Hepatocyte (in vitro differentiated cells): ENCODE measurements around the gene TMEM178A. TPM values are rescaled to one million over a fixed set of nuclear protein-coding genes. Genes with fewer than 3 reads are reported as not detected.

Experiments used
- DNase-seq: peaks from one replicate; pipeline ENCODE4 v3.0.0-alpha.2; 2016; ENCODE audit warnings: low spot score
- H2AFZ ChIP-seq: fragments of 200-600 bp; sonication (generic); 2 replicates; pipeline ENCODE4 v1.6.0; 2016; ENCODE audit warnings: antibody characterized with exemption, mild to moderate bottlenecking
- H3K27ac ChIP-seq: fragments of 200-600 bp; sonication (generic); 2 replicates; pipeline ENCODE4 v1.5.1; 2016; ENCODE audit warnings: mild to moderate bottlenecking
- H3K27me3 ChIP-seq: fragments of 200-600 bp; sonication (generic); 2 replicates; pipeline ENCODE4 v1.6.1; 2016
- H3K36me3 ChIP-seq: fragments of 200-600 bp; sonication (generic); replicated peaks from 2 replicates; pipeline ENCODE4 v1.5.1; 2016; ENCODE audit warnings: low read depth; ENCODE audit not compliant: insufficient read depth
- H3K4me1 ChIP-seq: fragments of 200-600 bp; sonication (generic); 2 replicates; pipeline ENCODE4 v1.5.1; 2016; ENCODE audit warnings: mild to moderate bottlenecking, moderate library complexity; ENCODE audit not compliant: insufficient read depth
- H3K4me2 ChIP-seq: fragments of 200-600 bp; sonication (generic); 2 replicates; pipeline ENCODE4 v1.6.0; 2016
- H3K4me3 ChIP-seq: fragments of 200-600 bp; sonication (generic); 2 replicates; pipeline ENCODE4 v1.5.1; 2016; ENCODE audit warnings: mild to moderate bottlenecking
- H3K79me2 ChIP-seq: fragments of 200-600 bp; sonication (generic); 2 replicates; pipeline ENCODE4 v1.6.0; 2017; ENCODE audit warnings: mild to moderate bottlenecking
- H3K9me2 ChIP-seq: fragments of 200-600 bp; sonication (generic); replicated peaks from 2 replicates; pipeline ENCODE4 v1.6.0; 2017; ENCODE audit warnings: mild to moderate bottlenecking; ENCODE audit not compliant: insufficient read depth
- H3K9me3 ChIP-seq: fragments of 200-600 bp; sonication (generic); 2 replicates; pipeline ENCODE4 v1.5.1; 2016; ENCODE audit warnings: low read depth, mild to moderate bottlenecking
- H4K20me1 ChIP-seq: fragments of 200-600 bp; sonication (generic); 2 replicates; pipeline ENCODE4 v1.6.0; 2016; ENCODE audit warnings: mild to moderate bottlenecking; ENCODE audit not compliant: insufficient read depth, poor library complexity, severe bottlenecking
- EZH2 ChIP-seq: fragments of 200-600 bp; sonication (generic); IDR thresholded peaks from 2 replicates; pipeline ENCODE4 v1.6.1; 2016; ENCODE audit warnings: antibody characterized with exemption, mild to moderate bottlenecking, borderline replicate concordance
- EZH2phosphoT487 ChIP-seq: fragments of 200-600 bp; sonication (generic); IDR thresholded peaks from one replicate; pipeline ENCODE4 v1.6.1; 2018; ENCODE audit warnings: antibody characterized with exemption, mild to moderate bottlenecking, low read depth, moderate library complexity; ENCODE audit not compliant: unreplicated experiment, severe bottlenecking
- WGBS: methylation state at CpG from one replicate; pipeline ENCODE4 v1.1.6; 2016; ENCODE audit warnings: low lambda C conversion rate; ENCODE audit errors: missing lambda C conversion rate; 5-methylcytosine and 5-hydroxymethylcytosine counted together
- polyA plus RNA-seq: library from polyadenylated mRNA; unstranded; fragments of >200 nt; fragmentation: Nextera tagmentation; extraction: Ambion mirVana; gene quantifications from 2 replicates; pipeline ENCODE4 v1.2.1, GENCODE V29; 2016
- total RNA-seq: library from RNA; depleted of rRNA; stranded (reverse); fragments of >200 nt; gene quantifications from 2 replicates; pipeline ENCODE4 v1.2.3, GENCODE V29; 2014
- TF ChIP-seq, protein P1 (sequence below): fragments of 200-600 bp; sonication (generic); IDR thresholded peaks from 2 replicates; pipeline ENCODE4 v1.5.1; 2016; ENCODE audit warnings: antibody characterized with exemption, mild to moderate bottlenecking; ENCODE audit not compliant: poor library complexity

TMEM178A gene
- total and polyA plus RNA-seq, 2 experiments from 2014 or later: 3.9 to 6.6 TPM

DNA sequence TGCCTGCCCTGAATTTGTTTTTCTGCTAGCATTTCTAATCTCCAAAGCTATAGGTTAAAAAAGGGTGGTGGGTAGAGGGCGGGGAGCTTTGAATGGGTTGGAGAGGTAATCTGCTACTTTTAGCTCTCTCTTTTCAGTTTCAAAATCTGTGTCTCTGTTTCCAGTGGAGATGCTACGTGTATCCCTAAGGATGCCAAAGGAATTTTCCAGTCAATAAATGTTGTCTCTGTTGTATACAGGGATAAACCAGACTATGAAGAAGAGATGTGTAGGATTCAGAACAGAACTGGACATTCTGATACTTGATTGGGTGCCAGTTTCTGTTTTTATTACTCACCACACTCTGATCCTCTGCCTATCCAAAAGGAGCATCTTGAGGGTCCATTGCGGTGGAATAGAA, 50.1 kb downstream of the TMEM178A start:
- no peak overlapping the region for H3K4me3 ChIP-seq
- no peak overlapping the region for H3K4me2 ChIP-seq
- no peaks in the 10 kb centered on the region for H3K36me3 ChIP-seq
- H4K20me1 ChIP-seq: no peaks in the 10 kb centered on the region
- H3K9me3 ChIP-seq: no peaks in the 10 kb centered on the region
- TF ChIP-seq, protein P1, sequence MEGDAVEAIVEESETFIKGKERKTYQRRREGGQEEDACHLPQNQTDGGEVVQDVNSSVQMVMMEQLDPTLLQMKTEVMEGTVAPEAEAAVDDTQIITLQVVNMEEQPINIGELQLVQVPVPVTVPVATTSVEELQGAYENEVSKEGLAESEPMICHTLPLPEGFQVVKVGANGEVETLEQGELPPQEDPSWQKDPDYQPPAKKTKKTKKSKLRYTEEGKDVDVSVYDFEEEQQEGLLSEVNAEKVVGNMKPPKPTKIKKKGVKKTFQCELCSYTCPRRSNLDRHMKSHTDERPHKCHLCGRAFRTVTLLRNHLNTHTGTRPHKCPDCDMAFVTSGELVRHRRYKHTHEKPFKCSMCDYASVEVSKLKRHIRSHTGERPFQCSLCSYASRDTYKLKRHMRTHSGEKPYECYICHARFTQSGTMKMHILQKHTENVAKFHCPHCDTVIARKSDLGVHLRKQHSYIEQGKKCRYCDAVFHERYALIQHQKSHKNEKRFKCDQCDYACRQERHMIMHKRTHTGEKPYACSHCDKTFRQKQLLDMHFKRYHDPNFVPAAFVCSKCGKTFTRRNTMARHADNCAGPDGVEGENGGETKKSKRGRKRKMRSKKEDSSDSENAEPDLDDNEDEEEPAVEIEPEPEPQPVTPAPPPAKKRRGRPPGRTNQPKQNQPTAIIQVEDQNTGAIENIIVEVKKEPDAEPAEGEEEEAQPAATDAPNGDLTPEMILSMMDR: no peak
- TF ChIP-seq EZH2 (no peak), EZH2phosphoT487 (no peak)
- H2AFZ ChIP-seq: no peak overlapping the region
- peaks cover 7% of the 10 kb centered on the region for H3K4me1 ChIP-seq
- no peak for DNase-seq
- WGBS: 91% methylated on average over 3 of the region's 3 CpGs
- H3K79me2 ChIP-seq: no peaks in the 10 kb centered on the region
- no peak overlapping the region for H3K27ac ChIP-seq
- H3K27me3 ChIP-seq: no peaks in the 10 kb centered on the region
- no peaks in the 10 kb centered on the region for H3K9me2 ChIP-seq

DNA sequence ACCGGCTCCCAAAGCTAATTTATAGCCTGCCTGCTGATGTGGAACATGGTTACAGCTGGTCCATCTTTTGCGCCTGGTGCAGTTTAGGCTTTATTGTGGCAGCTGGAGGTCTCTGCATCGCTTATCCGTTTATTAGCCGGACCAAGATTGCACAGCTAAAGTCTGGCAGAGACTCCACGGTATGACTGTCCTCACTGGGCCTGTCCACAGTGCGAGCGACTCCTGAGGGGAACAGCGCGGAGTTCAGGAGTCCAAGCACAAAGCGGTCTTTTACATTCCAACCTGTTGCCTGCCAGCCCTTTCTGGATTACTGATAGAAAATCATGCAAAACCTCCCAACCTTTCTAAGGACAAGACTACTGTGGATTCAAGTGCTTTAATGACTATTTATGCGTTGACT, 51.4 kb downstream of the TMEM178A start:
- Histone ChIP-seq H3K4me3 (no peak overlapping the region), H3K4me1 (peaks cover 7% of the 10 kb centered on the region), H3K27me3 (no peaks in the 10 kb centered on the region), H3K36me3 (no peaks in the 10 kb centered on the region), H3K27ac (no peak overlapping the region), H3K9me2 (no peaks in the 10 kb centered on the region), H4K20me1 (no peaks in the 10 kb centered on the region), H3K79me2 (no peaks in the 10 kb centered on the region), H3K9me3 (no peaks in the 10 kb centered on the region), H3K4me2 (no peak overlapping the region), H2AFZ (no peak overlapping the region)
- no peak for DNase-seq
- 90% methylated on average over 12 of the region's 12 CpGs for WGBS
- TF ChIP-seq EZH2: no peak
- TF ChIP-seq EZH2phosphoT487: no peak
- TF ChIP-seq, protein P1: no peak

DNA sequence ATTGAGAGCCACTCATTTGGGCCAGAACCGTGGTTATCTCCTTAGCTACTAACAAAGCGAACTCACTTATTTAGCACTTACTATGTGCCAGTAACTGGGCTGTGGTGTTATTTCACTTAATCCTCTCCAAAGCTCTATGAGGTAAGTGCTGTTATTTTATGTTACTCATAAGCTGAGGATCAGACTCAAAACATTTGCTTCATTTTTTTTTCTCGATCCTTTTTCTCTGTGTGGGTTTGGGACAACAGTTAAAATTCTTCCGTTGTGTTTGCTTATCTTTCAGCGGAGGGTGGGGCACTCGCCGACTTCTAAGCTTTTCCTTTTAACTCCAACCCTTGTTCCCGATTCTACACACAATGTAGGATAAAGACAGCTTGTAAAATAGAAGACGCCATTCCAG, 52.8 kb downstream of the TMEM178A start:
- no peak overlapping the region for H3K4me3 ChIP-seq
- no peaks in the 10 kb centered on the region for H3K27me3 ChIP-seq
- H4K20me1 ChIP-seq: no peaks in the 10 kb centered on the region
- H3K27ac ChIP-seq: peak overlapping the region; percentile 25
- no peak overlapping the region for H2AFZ ChIP-seq
- TF ChIP-seq EZH2 (no peak), EZH2phosphoT487 (no peak)
- TF ChIP-seq, protein P1: no peak
- H3K79me2 ChIP-seq: no peaks in the 10 kb centered on the region
- 46% methylated on average over 9 of the region's 9 CpGs for WGBS
- H3K9me2 ChIP-seq: no peaks in the 10 kb centered on the region
- H3K9me3 ChIP-seq: no peaks in the 10 kb centered on the region
- peaks cover 7% of the 10 kb centered on the region for H3K4me1 ChIP-seq
- peak overlapping the region; percentile 35 for H3K4me2 ChIP-seq
- DNase-seq: no peak
- no peaks in the 10 kb centered on the region for H3K36me3 ChIP-seq

DNA sequence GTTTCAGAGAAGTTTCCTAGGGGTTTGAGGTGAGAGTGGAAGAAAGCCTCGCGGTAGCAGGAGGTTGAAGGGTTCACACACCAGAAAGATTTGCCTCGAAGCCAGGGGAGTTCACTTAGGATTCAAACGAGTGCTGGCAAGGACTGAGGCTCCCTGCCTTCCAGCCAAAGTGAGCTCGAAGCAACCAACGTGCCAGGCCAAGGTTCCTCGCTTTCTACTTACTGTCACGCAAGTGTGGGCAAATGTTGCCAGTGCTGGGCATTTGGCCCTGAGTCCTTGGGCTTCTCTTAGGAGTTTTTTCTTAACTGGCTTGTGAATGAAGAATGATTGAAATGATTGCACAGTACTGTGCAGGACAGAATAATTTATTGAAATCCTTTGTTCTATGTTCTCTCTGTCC, 53.6 kb downstream of the TMEM178A start:
- Histone ChIP-seq H2AFZ (no peak overlapping the region), H3K4me2 (no peak overlapping the region), H3K36me3 (no peaks in the 10 kb centered on the region), H3K9me2 (no peaks in the 10 kb centered on the region), H4K20me1 (no peaks in the 10 kb centered on the region), H3K27ac (no peak overlapping the region), H3K4me3 (no peak overlapping the region), H3K79me2 (no peaks in the 10 kb centered on the region), H3K4me1 (peaks cover 11% of the 10 kb centered on the region), H3K9me3 (no peaks in the 10 kb centered on the region), H3K27me3 (no peaks in the 10 kb centered on the region)
- TF ChIP-seq, protein P1: no peak
- TF ChIP-seq EZH2: no peak
- no peak for TF ChIP-seq EZH2phosphoT487
- DNase-seq: no peak
- 91% methylated on average over 8 of the region's 8 CpGs for WGBS
